GM12878 (cell line): ENCODE results near the gene CFAP90. TPM values are rescaled to one million over a fixed set of nuclear protein-coding genes. Genes with fewer than 3 reads are reported as not detected.

Experiments
- ATAC-seq: fragments of 200-7000 bp; cut with Tn5 transposase; 3 replicates; pipeline ENCODE4 v1.9.1; 2020; ENCODE audit warnings: mild to moderate bottlenecking, moderate library complexity
- BruUV-seq: library from RNA; stranded (reverse); fragments of 400-500 nt; replicated peaks from 2 replicates; lab custom pipeline; 2021; lab: Mats Ljungman, UMichigan
- CTCF ChIA-PET: fragments of 300-600 bp; sonication (Branson Sonifier 250); formaldehyde crosslinking; extraction: SDS; loops from one replicate; lab custom pipeline; 2021; ENCODE audit warnings: inconsistent platforms; lab: Yijun Ruan, JAX
- POLR2A ChIA-PET: fragments of 350-600 bp; formaldehyde crosslinking; extraction: SDS; loops from one replicate; lab custom pipeline; 2021; ENCODE audit warnings: inconsistent platforms; lab: Charles Lee
- RAD21 ChIA-PET: fragments of 300-600 bp; sonication (Branson Sonifier 250); formaldehyde crosslinking; loops from one replicate; lab custom pipeline; 2023; ENCODE audit warnings: antibody characterized with exemption; ENCODE audit not compliant: unreplicated experiment; lab: Charles Lee
- SMC1A ChIA-PET: fragments of 300-600 bp; sonication (Branson Sonifier 250); formaldehyde crosslinking; loops from one replicate; lab custom pipeline; 2023; ENCODE audit not compliant: unreplicated experiment, uncharacterized antibody; lab: Charles Lee
- DNase-seq: peaks from one replicate; pipeline ENCODE4 v3.0.0-alpha.2; 2011; ENCODE audit warnings: low read depth, low spot score
- FAIRE-seq: peaks from 3 replicates; lab custom pipeline; 2011; peaks lifted over from hg19 to GRCh38; lab: Jason Lieb, UNC
- H2AFZ ChIP-seq: 2 replicates; pipeline ENCODE4 v1.6.0; 2011; ENCODE audit warnings: low read depth, low read length, control low read depth; ENCODE audit not compliant: control insufficient read depth
- H3K27ac ChIP-seq: 2 replicates; pipeline ENCODE4 v1.5.1; 2011; ENCODE audit warnings: control low read depth; ENCODE audit not compliant: control insufficient read depth, insufficient read depth
- H3K27me3 ChIP-seq, 2 experiments: replicated peaks in 1 of 2; 2 replicates each; pipeline versions ENCODE4 v1.6.0 to v1.6.1; 2011; ENCODE audit warnings: low read length in 1 of 2; ENCODE audit not compliant: control insufficient read depth in 2 of 2, insufficient read depth in 2 of 2
- H3K36me3 ChIP-seq, 2 experiments: 2 replicates each; pipeline ENCODE4 v1.5.1; 2011; ENCODE audit warnings: low read length in 1 of 2; ENCODE audit not compliant: control insufficient read depth in 2 of 2, insufficient read depth in 2 of 2
- H3K4me1 ChIP-seq: 2 replicates; pipeline ENCODE4 v1.6.1; 2011; ENCODE audit warnings: mild to moderate bottlenecking, low read length, moderate library complexity, mixed read lengths; ENCODE audit not compliant: control insufficient read depth, insufficient read depth
- H3K4me2 ChIP-seq: 2 replicates; pipeline ENCODE4 v1.6.0; 2011; ENCODE audit warnings: control low read depth; ENCODE audit not compliant: control insufficient read depth, insufficient read depth
- H3K4me3 ChIP-seq: fragments of 200-600 bp; sonication (generic); 2 replicates; pipeline ENCODE4 v1.5.1; 2016
- H3K79me2 ChIP-seq: 2 replicates; pipeline ENCODE4 v1.6.0; 2011; ENCODE audit warnings: low read length; ENCODE audit not compliant: control insufficient read depth, insufficient read depth
- H3K9ac ChIP-seq: 2 replicates; pipeline ENCODE4 v1.8.0; 2011; ENCODE audit warnings: low read length, control low read depth, mixed read lengths; ENCODE audit not compliant: control insufficient read depth, insufficient read depth
- H3K9me3 ChIP-seq: replicated peaks from 3 replicates; pipeline ENCODE4 v1.5.1; 2011; ENCODE audit warnings: mild to moderate bottlenecking, low read length; ENCODE audit not compliant: control insufficient read depth, insufficient read depth
- H4K20me1 ChIP-seq: 2 replicates; pipeline ENCODE4 v1.6.0; 2011; ENCODE audit not compliant: control insufficient read depth, insufficient read depth
- IRF3 ChIP-seq: fragments of 450-650 bp; IDR thresholded peaks from 2 replicates; pipeline ENCODE4 v1.6.1; 2014; ENCODE audit warnings: mild to moderate bottlenecking
- IRF4 ChIP-seq: IDR thresholded peaks from 2 replicates; pipeline ENCODE4 v1.6.1; 2011; ENCODE audit warnings: low read depth, low read length
- JUNB ChIP-seq: IDR thresholded peaks from 2 replicates; pipeline ENCODE4 v1.6.1; 2016; ENCODE audit warnings: antibody characterized with exemption, mild to moderate bottlenecking
- NR2C1 ChIP-seq: fragments of 450-650 bp; IDR thresholded peaks from 2 replicates; pipeline ENCODE4 v1.6.1; 2017; ENCODE audit warnings: antibody characterized with exemption, mild to moderate bottlenecking, moderate library complexity
- POLR2AphosphoS2 ChIP-seq: IDR thresholded peaks from 2 replicates; pipeline ENCODE4 v1.6.1; 2011; ENCODE audit warnings: low read depth, mild to moderate bottlenecking, low read length, improper control_type of control experiment, moderate library complexity
- ZBTB40 ChIP-seq: fragments of 450-650 bp; IDR thresholded peaks from 2 replicates; pipeline ENCODE4 v1.6.1; 2016; ENCODE audit warnings: mild to moderate bottlenecking, moderate library complexity, borderline replicate concordance
- WGBS: methylation state at CpG from one replicate; pipeline ENCODE4 v1.1.6; 2016; ENCODE audit warnings: low lambda C conversion rate; ENCODE audit not compliant: insufficient replicate concordance, insufficient coverage; ENCODE audit errors: missing lambda C conversion rate; 5-methylcytosine and 5-hydroxymethylcytosine counted together
- in situ Hi-C: fragments of 300-500 bp; cut with MboI; formaldehyde crosslinking; loops from 9 replicates; pipeline ENCODE4 v1.14.3; 2018; ENCODE audit warnings: mixed read lengths
- intact Hi-C: fragments of 100-400 bp; cut with micrococcal nuclease; formaldehyde crosslinking; loops from one replicate; pipeline ENCODE4 v1.14.2; 2022; ENCODE audit not compliant: unreplicated experiment
- polyA plus RNA-seq, 11 experiments: library from polyadenylated mRNA; depleted of rRNA in 4 of 11; unstranded in 6 of 11; stranded (reverse) in 5 of 11; fragments of >200 nt; fragmentation: Nextera tagmentation in 4 of 11; fragmentation: Illumina TruSeq in 1 of 11; extraction: Ambion mirVana in 4 of 11; extraction: Trizol in 1 of 11; gene quantifications; 1 replicate in 1 of 11; 2 replicates in 10 of 11; pipeline versions ENCODE4 v1.2.1 to v1.2.3, GENCODE V29; 2011 to 2016; ENCODE audit warnings: inconsistent platforms in 2 of 11, missing spikeins in 2 of 11, low read depth in 1 of 11
- total RNA-seq, 4 experiments: library from RNA; depleted of rRNA in 3 of 4; stranded (reverse); fragments of >200 nt in 3 of 4; fragmentation: Illumina TruSeq in 1 of 4; extraction: Trizol in 1 of 4; gene quantifications; 2 replicates each; pipeline versions ENCODE4 v1.2.1 to v1.2.3, GENCODE V29; 2013 to 2021

The CFAP90 gene
- total and polyA plus RNA-seq, 10 of the 15 experiments (the other 5 are each of a cell fraction or from before 2014, with no cell fraction given) = not detected

- no peaks in the 10 kb centered on the region for H3K79me2 ChIP-seq
- ATAC-seq = no peak
- no TSS peak for BruUV-seq
- CTCF ChIA-PET = interaction anchor here (1.2 to 5.3 kb wide), 8 partner anchors 9 to 555 kb away, joined by 3 to 39 read pairs (median 10); no protein-coding TSS in a partner anchor
- no peaks in the 10 kb centered on the region; a peak in 1 of 4 replicates for H3K27me3 ChIP-seq
- SMC1A ChIA-PET = interaction anchor here (1.3 to 1.8 kb wide), 4 partner anchors 8 to 69 kb away, joined by 3 to 7 read pairs (median 4); no protein-coding TSS in a partner anchor
- DNase-seq = no peak
- FAIRE-seq = no peak
- H3K9ac ChIP-seq = no peak overlapping the region
- TF ChIP-seq IRF4 (no peak), POLR2AphosphoS2 (no peak), IRF3 (no peak), JUNB (no peak), NR2C1 (no peak), ZBTB40 (no peak)
- H4K20me1 ChIP-seq = no peaks in the 10 kb centered on the region
- H3K4me2 ChIP-seq = no peak overlapping the region
- 56% methylated on average over 10 of the region's 10 CpGs for WGBS
- intact Hi-C loops = loop anchor here (5.0 kb wide), 1 partner anchor 1048 kb away; no protein-coding TSS in a partner anchor
- POLR2A ChIA-PET = no interaction called here
- H2AFZ ChIP-seq = no peak overlapping the region
- RAD21 ChIA-PET = interaction anchor here (1.4 to 4.9 kb wide), 3 partner anchors 20 to 67 kb away, joined by 3 to 32 read pairs (median 5); no protein-coding TSS in a partner anchor
- H3K4me1 ChIP-seq = peaks cover 5% of the 10 kb centered on the region
- H3K27ac ChIP-seq = no peak overlapping the region
- no peaks in the 10 kb centered on the region; the same call in 2 of the 3 replicates for H3K9me3 ChIP-seq
- no peak overlapping the region for H3K4me3 ChIP-seq
- in situ Hi-C loops = no loop called here
- H3K36me3 ChIP-seq = no peaks in the 10 kb centered on the region
These were observed 36.1 kb downstream of the CFAP90 start for GRCh38 chr5:7814816-7815215.
